Vagina (tissue), 2 donors: Measurements from ENCODE around the gene CEP128. TPM values are rescaled to one million over a fixed set of nuclear protein-coding genes. Genes with fewer than 3 reads are reported as not detected.

Experiments used
- DNase-seq, 2 donors: peaks; one replicate each; pipeline ENCODE4 v3.0.0-alpha.2; 2017; ENCODE audit errors: extremely low spot score in 2 of 2
- H3K27ac ChIP-seq: fragments of 200-600 bp; sonication (generic); one replicate; pipeline ENCODE4 v1.5.1; 2019
- H3K27me3 ChIP-seq: fragments of 200-600 bp; sonication (generic); one replicate; pipeline ENCODE4 v1.5.1; 2019
- H3K36me3 ChIP-seq, 2 donors: fragments of 200-600 bp; sonication (generic); one replicate each; pipeline ENCODE4 v1.5.1; 2017 to 2019
- H3K4me1 ChIP-seq: fragments of 200-600 bp; sonication (generic); one replicate; pipeline ENCODE4 v1.5.1; 2019
- H3K4me3 ChIP-seq, 2 donors: fragments of 200-600 bp; sonication (generic); 1 replicate in 1 of 2; 2 replicates in 1 of 2; pipeline ENCODE4 v1.5.1; 2016 to 2019
- H3K9me3 ChIP-seq: fragments of 200-600 bp; sonication (generic); one replicate; pipeline ENCODE4 v1.5.1; 2019
- POLR2A ChIP-seq, 2 donors: fragments of 450-650 bp; IDR thresholded peaks; one replicate each; pipeline ENCODE4 v1.6.1; 2017; ENCODE audit warnings: antibody characterized with exemption in 2 of 2, mild to moderate bottlenecking in 2 of 2, moderate library complexity in 2 of 2
- POLR2AphosphoS5 ChIP-seq, 2 donors: sonication (generic); formaldehyde crosslinking; IDR thresholded peaks; one replicate each; pipeline ENCODE4 v1.9.0; 2017; ENCODE audit warnings: antibody characterized with exemption in 2 of 2, mild to moderate bottlenecking in 2 of 2, low read depth in 1 of 2; ENCODE audit not compliant: insufficient read depth in 1 of 2
- intact Hi-C: fragments of 100-400 bp; cut with DNase I; formaldehyde crosslinking; loops from one replicate; pipeline ENCODE4 v1.15.1; 2023
- total RNA-seq: library from RNA; depleted of rRNA; stranded (reverse); fragments of >200 nt; gene quantifications from one replicate; pipeline ENCODE4 v1.2.3, GENCODE V29; 2016
- TF ChIP-seq, protein P1 (sequence below), 3 experiments: fragments of 450-650 bp in 2 of 3; fragments of 200-600 bp in 1 of 3; sonication (generic) in 1 of 3; IDR thresholded peaks; one replicate each; pipeline ENCODE4 v1.5.1; 2017 to 2019; ENCODE audit warnings: antibody characterized with exemption in 3 of 3, mild to moderate bottlenecking in 2 of 3, moderate library complexity in 2 of 3

CEP128 gene
- total RNA-seq, 1 donor from 2014 or later = 6.6 TPM

DNA sequence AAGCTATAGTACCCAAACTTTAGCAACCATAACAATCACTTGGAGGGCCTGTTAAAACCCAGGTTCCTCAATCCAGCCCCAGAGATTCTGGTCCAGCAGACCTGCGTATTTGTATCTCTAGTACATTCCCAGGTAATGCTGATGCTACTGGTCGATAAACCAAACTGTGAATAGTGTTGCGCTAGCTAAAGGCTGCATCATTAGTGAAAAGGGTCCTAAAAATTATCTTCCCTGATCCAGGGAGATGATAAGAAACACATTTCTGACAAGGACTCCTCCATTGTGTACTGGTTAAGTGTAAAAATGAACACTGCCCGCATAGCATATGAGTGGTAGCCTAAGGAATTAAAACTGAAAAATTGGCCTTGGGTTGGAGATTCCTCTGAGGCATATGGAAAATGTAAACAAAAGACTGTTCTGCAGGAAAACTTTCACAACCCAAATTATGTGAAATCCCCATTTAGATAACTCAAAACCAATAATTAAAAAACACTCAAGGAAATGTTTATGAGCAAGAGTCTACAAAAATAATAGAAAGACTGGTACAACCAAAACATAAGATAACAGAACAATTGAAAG lies 322.7 kb downstream of the CEP128 start:
- H3K4me1 ChIP-seq = no peaks in the 10 kb centered on the region
- TF ChIP-seq, protein P1, sequence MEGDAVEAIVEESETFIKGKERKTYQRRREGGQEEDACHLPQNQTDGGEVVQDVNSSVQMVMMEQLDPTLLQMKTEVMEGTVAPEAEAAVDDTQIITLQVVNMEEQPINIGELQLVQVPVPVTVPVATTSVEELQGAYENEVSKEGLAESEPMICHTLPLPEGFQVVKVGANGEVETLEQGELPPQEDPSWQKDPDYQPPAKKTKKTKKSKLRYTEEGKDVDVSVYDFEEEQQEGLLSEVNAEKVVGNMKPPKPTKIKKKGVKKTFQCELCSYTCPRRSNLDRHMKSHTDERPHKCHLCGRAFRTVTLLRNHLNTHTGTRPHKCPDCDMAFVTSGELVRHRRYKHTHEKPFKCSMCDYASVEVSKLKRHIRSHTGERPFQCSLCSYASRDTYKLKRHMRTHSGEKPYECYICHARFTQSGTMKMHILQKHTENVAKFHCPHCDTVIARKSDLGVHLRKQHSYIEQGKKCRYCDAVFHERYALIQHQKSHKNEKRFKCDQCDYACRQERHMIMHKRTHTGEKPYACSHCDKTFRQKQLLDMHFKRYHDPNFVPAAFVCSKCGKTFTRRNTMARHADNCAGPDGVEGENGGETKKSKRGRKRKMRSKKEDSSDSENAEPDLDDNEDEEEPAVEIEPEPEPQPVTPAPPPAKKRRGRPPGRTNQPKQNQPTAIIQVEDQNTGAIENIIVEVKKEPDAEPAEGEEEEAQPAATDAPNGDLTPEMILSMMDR (IDR thresholded peaks at IDR 0.05) = no peak
- no peak for TF ChIP-seq POLR2A (IDR thresholded peaks at IDR 0.05)
- no peak for TF ChIP-seq POLR2AphosphoS5 (IDR thresholded peaks at IDR 0.05; ENCODE audit: insufficient read depth in 1 of 2, low read depth in 1 of 2)

DNA sequence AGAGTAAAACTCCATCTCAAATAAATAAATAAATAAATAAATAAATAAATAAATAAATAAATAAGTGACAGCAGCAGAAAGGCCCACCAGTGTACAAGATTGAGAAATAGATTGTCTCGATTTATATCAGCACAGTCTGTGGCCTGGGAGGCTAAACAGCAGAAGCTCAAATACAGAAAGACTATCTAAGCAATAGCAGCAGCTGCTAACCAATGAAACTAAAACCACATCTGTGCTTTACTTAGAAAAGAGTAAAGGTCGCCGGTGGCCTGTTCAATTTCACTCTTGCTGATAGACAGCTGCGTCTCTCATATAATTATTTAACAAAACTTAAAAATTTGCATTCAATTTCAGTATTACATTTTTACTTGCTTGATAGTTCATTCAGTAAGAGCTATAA lies 325.7 kb downstream of the CEP128 start:
- no peak for DNase-seq
- Histone ChIP-seq H3K27ac (no peak overlapping the region), H3K4me3 (no peak overlapping the region), H3K9me3 (no peaks in the 10 kb centered on the region), H3K4me1 (no peaks in the 10 kb centered on the region), H3K36me3 (no peaks in the 10 kb centered on the region), H3K27me3 (no peaks in the 10 kb centered on the region)
- TF ChIP-seq POLR2A (IDR thresholded peaks at IDR 0.05) (no peak), POLR2AphosphoS5 (IDR thresholded peaks at IDR 0.05; ENCODE audit: insufficient read depth in 1 of 2, low read depth in 1 of 2) (no peak)
- TF ChIP-seq, protein P1 (IDR thresholded peaks at IDR 0.05) = no peak
- intact Hi-C loops = no loop called here

More for the DNA sequence above, 322.7 kb downstream of the CEP128 start:
- Histone ChIP-seq H3K27me3 (no peaks in the 10 kb centered on the region), H3K9me3 (no peaks in the 10 kb centered on the region), H3K4me3 (no peak overlapping the region), H3K36me3 (no peaks in the 10 kb centered on the region), H3K27ac (no peak overlapping the region)
- DNase-seq = no peak
- intact Hi-C loops = no loop called here

DNA sequence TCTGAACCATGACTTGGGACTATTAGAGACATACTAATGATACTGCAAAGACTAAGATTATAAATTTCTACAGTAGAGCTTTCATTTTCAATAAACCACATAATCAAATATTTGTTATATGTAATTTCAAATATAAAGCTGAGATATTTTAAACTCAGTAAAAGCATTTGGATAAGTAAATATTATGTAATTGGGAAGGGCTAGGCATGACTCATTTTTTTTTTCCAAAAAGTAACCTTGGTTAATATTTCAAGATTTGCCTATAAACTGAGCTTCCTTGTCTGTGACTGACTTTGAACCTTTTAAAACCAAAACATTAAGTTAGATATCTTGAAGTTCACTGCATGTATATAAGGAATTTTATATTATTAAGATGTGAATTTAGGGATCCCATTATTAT lies 332.5 kb downstream of the CEP128 start:
- no peaks in the 10 kb centered on the region for H3K4me1 ChIP-seq
- no peaks in the 10 kb centered on the region for H3K9me3 ChIP-seq
- H3K4me3 ChIP-seq = no peak overlapping the region
- H3K27ac ChIP-seq = no peak overlapping the region
- intact Hi-C loops = no loop called here
- H3K27me3 ChIP-seq = no peaks in the 10 kb centered on the region
- no peaks in the 10 kb centered on the region for H3K36me3 ChIP-seq
- no peak for DNase-seq
- TF ChIP-seq POLR2AphosphoS5 (IDR thresholded peaks at IDR 0.05; ENCODE audit: insufficient read depth in 1 of 2, low read depth in 1 of 2) (no peak), POLR2A (IDR thresholded peaks at IDR 0.05) (no peak)
- TF ChIP-seq, protein P1 (IDR thresholded peaks at IDR 0.05) = no peak

DNA sequence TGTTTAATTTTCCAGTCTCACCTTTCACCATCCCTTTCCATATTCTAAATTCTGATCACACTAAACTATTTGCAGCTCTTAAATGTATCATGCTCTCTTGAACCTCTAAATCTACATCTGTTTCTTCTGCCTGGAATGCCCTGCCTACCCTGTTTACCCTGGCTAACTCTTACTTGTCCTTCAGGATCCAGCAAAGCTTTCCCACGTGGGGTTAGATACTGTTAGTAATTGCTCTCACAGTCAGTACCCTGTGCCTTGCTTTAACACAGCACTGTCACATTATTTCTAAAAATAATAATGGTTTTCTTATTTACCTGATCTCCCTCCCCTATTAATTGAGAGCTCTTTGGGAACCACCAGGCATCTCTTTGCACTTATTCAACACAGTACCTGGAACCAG lies 333.0 kb downstream of the CEP128 start:
- intact Hi-C loops = no loop called here
- no peak for TF ChIP-seq POLR2AphosphoS5 (IDR thresholded peaks at IDR 0.05; ENCODE audit: insufficient read depth in 1 of 2, low read depth in 1 of 2)
- no peak for TF ChIP-seq POLR2A (IDR thresholded peaks at IDR 0.05)
- TF ChIP-seq, protein P1 (IDR thresholded peaks at IDR 0.05) = no peak
- no peaks in the 10 kb centered on the region for H3K4me1 ChIP-seq
- H3K36me3 ChIP-seq = no peaks in the 10 kb centered on the region
- H3K9me3 ChIP-seq = no peaks in the 10 kb centered on the region
- no peak for DNase-seq
- no peak overlapping the region for H3K27ac ChIP-seq
- H3K4me3 ChIP-seq = no peak overlapping the region
- H3K27me3 ChIP-seq = no peaks in the 10 kb centered on the region

DNA sequence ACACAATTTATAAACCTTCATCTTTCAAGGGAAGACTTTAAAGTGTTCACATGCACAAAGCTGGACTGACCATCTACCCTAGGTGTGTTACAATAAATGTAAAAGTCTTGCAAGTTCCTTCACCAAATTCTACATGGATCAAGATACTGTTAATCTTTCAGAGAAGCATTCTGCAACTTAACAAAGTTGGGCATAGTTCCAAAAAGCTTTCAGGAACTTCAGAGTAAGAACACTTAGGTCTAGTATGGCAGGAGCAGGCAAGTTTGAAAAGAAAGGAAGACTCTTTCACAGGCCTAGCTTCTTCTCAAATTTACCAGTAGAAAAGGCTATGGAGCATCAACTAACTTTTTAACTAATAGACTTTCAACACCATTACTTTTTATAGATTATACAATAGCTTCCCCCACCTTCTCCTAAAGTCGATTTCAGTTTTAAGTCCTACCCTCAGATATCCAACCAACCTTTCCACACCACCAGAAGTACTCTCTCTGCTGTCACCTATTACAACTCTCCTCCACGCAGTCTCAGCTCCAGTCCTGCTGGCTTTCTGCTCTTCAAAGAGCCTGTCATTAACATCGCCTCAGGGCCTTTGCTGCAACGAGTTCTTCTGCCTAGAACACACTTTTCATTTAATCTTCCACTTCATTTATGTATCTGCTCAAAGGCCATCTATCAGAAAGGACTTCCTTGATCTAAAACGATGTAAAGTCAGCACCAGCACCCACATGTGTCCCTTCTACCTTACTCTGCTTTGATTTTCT lies 333.9 kb downstream of the CEP128 start:
- Histone ChIP-seq H3K36me3 (no peaks in the 10 kb centered on the region), H3K9me3 (no peaks in the 10 kb centered on the region), H3K27ac (no peak overlapping the region), H3K27me3 (no peaks in the 10 kb centered on the region), H3K4me1 (no peaks in the 10 kb centered on the region), H3K4me3 (no peak overlapping the region)
- DNase-seq = no peak
- TF ChIP-seq, protein P1 (IDR thresholded peaks at IDR 0.05) = no peak
- TF ChIP-seq POLR2AphosphoS5 (IDR thresholded peaks at IDR 0.05; ENCODE audit: insufficient read depth in 1 of 2, low read depth in 1 of 2) (no peak), POLR2A (IDR thresholded peaks at IDR 0.05) (no peak)
- intact Hi-C loops = no loop called here
